ENCODE data around the gene PHF2.

PHF2 gene

DNA sequence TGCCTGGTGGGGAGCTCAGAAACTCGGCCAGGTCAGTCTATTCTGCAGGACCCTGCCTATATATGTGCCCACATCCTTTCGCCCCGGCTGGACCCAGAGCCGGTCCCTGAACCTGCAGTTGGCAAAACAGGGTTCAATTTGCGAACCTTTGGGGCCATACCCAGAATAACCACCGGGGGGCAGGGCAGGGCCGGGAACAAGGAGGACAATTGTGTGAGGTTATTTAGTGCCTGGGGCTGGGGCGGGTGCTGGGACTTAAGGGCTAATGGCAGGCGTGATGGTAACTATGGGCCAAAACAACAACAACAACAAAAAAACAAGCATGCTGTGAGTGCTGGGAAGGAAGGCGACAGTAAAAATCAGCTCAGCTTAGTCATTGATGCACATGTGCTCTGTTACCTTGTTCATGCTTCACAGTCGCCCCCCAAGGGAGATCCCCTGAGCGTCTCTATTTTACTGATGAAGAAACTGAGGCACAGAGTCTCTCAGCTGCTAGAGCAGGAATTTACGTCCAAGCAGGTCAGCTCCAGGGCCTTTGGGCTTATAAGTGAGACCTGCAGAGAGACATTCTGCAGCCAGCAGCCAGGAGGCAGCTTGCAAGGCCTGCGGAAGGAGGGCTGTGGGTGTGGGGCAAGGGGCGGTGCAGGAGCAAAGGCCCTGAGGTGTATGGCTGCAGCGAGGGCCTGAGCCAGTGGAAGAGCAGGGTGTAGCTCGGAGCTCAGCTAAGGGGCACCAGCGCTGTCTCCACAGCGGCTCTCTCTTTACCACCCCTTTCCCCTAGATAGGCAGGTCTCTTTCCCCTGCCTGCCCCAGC is 106.0 kb downstream of the PHF2 start:
- no peak for ATAC-seq

DNA sequence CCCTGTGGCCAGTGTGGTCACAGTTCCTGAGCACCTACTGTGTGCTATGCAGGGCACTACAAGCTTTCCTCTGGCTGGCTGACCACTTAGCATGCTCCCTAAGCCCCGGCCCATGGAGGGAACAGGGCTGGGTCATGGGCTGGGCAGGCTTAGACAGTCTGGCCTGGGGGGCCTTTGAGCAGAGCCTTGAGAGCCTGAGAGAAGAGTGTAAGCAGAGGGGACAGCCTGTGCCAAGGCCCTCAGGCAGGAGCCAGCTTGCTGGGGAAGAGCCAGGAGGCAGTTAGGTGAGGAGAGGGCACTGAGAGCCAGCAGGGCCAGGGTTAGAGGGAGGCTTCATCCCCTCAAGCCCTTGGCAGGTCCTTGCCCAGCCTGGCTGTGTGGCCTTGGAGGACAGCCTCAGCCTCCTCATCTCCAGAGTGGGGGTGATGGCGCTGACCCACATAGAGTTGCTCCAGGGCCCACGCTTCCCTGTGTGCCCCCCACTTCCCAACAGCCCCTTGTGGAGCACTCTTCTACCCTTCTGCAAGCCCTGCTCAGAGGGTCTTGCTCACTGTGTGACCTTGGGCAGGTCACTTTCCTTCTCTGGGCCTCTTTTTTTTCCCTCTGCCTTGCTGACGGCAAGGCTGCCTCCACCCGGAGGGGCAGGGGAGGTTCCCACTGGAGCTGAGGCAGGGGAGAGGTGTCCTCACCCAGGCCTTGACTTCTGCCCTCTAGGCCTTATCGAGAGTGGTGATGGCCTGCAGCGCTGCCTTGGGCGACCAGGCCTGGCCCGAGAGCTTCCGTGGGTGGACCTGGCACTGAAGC is 107.1 kb downstream of the PHF2 start:
- no peak for ATAC-seq

DNA sequence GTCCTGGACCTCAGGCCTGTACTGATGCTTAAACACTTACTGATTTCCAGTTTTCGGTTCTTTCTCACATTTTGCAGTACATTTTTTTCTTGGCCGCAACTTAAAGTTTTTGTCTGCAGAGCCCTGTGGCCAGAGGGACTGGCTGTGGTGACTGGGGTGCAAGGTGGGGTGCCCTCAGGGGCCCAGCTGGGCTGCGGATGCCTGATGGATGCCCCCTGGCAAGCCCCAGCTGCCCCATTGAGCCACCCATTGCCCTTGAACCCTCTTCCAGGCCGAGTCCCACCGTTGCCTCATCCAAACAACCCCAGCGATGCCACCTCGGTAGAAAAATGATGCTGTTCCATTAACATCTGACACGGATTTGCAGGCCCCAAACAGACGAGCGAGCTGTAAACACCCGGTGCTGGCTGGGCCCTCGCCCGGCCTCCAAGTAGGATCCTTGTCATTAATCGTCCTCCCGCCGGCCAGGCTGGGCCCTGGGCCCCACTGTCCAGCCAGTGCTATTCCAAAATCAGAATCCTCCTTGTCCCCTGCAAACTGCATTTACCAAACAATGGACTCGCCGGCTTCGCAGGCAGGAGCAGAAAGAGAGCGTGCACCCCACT is 107.9 kb downstream of the PHF2 start:
- ATAC-seq, result no peak

DNA sequence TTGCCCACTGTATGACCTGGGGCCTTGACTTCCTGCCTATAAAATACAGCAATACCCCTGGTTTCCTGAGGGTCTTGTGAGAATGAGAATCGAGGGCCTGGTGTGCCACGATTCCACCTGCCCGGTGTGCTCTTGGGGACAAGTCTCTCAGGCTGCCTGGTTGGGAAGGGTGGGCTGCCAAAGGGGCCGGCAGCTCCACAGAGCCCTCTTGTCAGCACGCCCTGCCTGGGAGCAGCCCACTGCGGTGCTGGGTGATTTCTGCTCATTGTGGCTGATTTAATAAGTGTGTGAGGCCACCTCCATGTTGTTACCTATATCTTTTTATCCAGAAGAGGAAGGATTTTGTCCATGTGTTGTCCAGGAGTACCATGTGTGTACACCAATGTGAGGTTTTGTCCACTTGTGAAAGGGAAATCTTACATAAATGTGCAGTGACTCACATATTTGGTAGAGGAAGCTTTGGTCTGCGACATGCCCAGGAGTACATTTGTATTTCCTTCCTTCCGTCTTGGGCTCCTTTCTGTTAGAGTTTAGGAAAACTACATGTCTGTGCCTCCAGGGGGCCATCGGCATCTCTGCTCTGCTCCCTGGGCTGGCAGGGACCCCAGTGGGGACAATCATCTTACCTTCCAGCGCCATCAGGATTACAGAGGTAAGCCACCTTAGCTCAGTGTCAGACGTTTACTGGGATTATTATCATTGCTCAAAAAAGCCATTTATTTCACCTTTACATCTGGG is 108.6 kb downstream of the PHF2 start:
- ATAC-seq, result no peak

DNA sequence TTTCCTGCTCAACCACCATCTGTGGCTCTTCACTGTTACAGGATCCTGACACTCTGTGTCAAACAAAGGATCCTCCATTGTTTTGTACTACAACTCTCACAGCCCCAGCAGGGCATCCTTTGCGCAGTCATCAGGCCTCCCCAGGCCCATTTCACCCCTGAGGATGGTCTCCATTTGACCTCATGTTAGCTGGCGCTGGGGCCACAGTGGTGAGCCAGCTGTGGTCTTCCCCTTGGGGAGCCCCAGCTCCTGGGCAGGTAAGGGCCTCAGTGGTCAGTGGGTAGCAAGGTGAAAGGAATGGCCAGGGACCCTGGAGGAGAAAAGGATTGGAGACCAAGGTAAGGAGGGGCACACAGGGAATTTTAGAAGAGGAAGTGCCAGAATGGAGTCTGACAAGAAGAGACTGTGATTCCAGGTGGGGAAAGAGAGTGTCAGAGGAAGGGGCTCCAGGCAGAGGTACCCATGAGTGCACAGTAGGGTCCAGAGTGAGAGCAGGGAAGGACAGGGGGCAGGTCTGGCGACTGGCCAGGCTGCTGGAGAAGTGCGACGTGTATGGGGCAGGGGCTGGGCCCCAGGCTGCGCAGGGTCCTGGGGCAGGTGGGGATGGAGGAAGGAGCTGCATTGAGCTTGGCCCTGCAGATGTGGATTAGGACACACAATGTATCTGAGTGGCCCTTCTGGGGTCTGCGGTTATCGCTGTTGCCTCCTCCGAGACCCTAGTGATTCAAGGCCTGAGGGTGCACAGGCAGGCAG is 109.9 kb downstream of the PHF2 start:
- no peak for ATAC-seq

DNA sequence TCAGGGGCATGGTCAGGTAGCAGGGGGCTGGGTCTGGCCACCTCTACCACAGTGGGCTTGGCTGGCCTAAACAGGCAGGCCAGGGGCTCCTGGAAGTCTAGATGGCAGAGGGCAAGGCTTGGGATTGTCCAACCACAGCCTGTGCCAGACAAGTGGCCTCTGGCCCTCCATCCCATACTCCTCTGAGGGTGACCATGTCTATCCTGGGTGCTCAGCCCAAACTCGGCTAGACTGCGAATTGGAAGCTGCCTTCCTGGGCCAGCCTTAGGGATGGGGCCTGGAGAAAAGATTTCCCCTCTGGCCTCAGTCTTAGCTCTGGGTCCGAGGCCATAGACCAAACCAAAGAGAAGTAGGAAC is 110.5 kb downstream of the PHF2 start:
- ATAC-seq, result no peak

DNA sequence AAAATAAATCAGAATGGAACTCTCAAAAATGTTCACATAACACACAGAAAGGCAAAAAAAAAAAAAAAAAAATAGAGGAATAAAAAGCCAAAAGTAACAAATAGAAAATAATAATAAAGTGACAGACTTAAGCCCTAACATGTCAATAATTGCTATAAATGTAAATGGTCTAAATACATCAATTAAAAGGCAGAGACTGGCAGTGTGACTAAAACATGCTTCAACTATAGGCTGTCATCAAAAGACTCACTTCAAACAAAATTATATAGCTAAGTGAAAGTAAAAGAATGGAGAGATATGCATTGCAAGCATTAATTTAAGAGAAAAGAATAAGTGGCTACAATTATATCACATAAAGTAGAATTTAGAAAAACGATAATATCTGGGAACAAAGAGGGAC is 114.2 kb downstream of the PHF2 start:
- ATAC-seq, result no peak

DNA sequence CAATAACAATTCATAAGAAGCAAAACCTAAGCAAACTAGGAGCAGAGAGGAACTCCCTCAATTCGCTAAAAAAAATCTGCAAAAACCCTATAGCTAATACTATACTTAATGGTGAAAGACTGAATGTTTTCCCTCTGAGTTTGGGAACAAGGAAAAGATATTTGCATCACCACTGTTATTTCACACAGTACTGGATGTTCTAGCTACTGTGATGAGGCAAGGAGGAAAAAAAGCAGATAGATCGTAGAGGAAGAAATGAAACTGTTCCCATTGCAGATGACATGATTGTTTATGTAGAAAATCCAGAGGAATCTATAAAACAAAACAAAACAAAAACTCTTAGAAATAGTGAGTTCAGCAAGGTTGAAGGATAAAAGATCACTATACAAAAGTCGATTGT is 116.7 kb downstream of the PHF2 start:
- ATAC-seq, result no peak

DNA sequence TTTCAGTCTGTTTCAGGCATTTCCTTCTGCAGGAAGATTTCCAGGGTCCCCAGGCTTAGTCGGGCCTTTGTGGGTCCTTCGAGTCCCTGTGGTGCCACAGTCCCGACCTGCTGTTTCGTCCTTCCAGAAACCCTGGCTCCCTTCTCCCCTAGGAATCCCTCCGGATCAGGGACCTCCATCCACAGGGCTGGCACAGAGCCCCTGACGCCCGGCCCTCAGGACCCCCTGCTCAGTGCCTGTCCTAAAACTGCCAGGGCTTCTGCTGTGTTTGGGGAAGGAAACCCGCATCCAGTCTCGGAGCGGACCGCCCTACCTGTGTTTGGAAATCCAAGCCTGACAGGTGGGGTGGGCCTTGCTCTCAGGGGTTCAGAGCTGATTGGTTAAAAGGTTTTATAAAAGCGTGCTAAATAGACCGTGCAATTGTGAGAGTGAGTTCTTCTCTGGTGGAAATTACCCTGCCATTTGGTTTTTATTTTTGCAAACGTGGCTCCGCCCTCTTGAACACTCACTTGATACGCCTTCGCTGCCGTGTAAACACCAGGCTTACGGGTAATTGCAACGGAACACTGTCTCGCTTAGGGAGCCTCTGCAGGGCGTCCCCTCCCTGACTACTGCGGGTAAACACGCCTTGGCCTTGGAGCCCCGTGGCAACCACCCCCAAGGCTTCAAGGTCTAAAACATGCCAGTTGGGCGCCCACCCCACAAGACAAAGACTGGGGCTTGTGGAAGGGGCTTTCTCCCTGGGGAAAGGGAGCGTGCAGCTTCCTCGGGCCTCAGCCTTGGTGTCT is 121.2 kb downstream of the PHF2 start:
- ATAC-seq, result no peak

DNA sequence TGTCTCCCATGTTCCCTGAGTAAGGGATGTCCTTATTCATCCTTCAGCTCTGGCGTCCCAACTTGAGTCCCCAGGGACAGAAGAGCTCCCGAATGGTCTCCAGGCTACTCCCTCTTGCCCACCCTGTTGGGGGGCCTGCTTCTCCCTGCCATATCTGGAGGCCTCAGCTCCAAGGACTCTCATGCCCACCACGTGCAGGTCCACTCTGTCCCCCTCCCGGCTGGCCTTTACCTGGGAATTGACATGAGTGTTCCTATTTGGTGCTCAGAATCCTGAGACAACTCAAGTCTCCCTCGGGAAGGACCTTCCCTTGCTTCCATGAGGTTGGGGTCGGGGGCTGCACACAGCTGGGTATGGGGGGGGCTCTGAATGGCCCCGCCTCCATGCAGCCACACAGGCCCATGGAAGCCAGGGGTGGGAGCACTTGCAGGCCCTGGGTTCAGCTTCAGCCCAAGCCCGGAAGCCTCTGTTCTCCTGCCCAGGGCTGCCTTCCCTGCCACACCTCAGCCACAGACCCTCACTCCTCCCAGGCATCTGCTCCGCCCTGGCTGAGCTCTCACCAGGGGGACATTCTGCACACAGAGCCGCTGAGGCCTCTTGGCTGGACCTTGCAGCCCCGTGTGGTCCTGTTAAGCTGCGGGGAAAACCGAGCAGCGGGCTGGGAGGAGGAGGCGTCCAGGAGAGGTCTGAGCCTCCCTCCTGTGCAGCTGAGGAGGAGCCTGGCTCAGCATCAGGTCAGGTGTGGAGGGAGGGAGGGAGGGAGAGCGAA is 121.9 kb downstream of the PHF2 start:
- no peak for ATAC-seq

DNA sequence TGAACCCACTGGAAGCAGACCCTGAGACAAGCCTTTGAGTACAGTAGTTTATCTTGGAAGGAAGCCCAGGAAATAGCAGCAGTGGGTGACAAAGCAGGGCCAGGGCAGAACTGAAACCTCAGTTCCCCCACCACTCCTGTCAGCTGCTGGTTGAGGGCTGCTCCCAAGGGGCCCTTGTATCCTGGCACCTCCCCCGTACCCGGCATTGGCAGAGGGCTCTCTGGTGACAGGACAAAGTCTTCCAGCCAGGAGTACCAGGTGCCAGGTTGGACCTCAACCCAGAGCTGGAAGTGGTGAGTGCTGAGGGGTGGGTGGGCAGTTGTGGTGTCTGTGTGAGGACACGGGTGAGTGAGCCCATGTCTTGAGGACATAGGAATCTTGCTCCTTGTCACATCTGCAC is 123.3 kb downstream of the PHF2 start:
- no peak for ATAC-seq

DNA sequence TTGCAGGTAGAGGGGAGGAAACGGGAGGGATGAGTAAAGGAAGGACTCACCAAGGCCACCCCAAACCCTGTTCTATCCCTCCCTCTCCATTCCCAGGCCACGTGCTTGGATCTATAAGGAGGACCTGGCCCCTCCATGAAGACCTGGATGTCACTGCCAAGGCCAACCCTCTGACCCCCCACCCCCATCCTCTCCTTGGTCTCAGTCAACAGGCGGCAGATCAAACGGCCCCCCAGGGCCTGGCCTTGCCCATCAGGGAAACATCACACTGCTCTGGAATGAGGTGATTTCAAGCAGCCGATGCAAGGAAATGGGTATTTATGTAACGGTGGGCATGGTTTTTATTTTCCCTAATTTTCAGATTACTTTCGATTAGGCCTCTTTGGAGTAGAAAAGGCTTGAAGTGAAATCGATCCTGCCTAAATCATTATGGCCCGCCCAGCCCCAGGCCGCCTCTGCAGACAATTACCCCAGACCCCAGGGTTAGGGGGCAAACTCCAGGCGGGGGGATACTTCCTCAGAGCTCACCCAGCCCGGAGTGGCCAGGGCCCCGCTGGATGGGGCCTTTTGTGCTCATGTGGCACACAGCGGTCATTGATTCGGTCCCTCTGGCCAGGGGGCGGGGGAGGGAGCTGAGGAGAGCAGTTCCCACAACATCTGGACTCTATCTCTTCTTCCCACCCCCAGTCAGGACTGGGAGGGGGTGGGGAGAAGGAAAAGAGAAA is 125.3 kb downstream of the PHF2 start:
- no peak for ATAC-seq

DNA sequence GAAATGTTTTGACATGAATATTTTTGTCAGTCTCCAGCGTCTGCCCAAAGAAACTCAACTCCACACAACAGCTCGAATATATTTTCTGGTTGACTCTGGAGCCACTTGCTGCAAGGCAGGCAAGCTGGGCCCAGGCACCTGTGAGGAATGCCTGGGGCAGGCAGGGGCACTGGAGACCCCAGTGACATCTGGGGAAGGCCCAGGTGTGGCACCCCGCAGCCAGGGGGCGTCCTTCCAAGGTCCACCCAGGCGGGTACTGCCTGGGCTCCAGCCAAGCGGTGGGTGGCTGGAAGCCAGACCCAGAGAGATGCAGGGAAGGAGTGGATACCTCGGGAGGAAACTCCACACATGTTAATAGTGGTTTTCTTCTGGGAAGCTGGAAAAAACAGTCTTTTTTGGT is 125.9 kb downstream of the PHF2 start:
- ATAC-seq, result no peak

DNA sequence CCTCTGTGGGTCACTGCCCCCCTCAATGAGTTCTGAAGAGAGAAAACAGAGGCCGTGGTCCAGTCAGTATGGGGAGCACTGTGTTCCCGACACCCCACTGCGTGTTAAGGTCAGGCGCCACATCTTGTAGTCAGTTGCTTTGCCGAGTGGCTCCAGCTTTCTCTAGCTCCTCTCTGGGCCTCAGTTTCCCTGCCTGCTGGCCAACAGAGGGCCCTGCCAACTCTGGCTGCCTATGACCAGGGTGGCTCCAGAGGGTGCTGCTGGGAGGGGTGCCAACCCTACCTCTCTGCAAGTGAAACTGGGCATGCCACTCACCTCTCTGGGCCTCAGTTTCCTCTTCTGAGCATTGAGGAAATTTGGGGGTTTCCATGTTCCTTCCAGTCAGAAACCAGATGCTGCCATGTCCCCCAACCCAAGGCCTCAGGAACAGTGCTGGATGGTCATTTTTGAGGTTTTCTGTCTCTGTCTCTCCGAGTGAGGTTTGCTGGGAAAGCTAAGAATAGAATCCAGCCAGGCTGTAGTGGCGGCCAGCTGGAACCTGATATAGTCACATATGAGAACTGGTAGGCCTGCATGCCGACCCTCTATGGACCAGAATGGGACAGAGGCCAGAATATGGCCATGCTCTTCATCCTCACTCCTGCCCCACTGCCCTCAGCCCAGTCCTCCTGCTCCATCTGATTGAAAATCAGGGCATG is 132.1 kb downstream of the PHF2 start:
- ATAC-seq, result no peak

DNA sequence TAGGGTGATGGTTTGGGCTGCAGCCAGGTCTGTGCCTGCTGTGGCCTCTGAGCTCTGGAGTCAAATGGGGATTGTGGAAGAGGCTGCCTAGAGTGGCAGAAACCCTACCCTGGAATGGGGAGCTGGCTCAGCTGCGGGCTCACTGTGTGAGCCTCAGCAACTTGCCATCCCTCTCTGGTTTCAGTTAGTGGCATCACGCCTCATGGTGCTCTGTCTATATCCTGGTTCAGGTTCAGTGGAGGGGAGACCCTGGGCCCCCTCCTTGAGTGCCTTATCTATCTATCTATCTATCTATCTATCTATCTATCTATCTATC is 132.6 kb downstream of the PHF2 start:
- no peak for ATAC-seq

DNA sequence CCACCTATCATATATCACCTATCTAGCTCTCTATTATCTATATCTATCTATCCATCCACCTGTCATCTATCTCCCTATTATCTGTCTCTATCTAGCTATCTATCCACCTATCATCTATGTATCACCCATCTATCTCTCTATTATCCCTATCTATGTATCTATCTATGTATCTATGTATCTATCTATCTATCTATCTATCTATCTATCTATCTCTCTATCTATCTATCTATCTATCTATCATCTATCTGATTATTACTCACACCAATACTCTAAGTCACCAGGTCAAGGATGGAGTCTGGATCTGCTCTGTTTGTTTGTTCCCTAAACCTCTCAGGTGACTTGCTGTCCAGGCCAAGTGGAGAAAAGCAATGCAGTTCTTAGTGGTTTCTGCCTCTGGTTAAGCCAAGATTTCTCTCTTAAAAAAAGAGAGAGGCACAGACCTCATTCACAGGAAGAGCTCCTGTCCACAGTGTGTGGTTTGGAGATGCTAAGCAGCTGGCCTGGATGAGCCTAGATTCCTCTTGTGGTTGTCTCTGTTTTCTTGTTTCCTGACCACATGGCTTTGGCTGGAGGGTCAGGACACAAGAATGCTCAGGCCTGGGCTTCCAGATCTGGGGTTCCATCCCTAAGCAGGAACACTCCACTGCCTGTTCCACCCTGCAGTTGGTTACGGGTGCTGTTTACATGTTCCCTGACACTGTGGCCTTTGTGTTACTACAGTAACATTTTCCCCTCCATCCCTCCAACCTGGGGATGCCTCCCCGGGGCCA is 133.4 kb downstream of the PHF2 start:
- no peak for ATAC-seq

DNA sequence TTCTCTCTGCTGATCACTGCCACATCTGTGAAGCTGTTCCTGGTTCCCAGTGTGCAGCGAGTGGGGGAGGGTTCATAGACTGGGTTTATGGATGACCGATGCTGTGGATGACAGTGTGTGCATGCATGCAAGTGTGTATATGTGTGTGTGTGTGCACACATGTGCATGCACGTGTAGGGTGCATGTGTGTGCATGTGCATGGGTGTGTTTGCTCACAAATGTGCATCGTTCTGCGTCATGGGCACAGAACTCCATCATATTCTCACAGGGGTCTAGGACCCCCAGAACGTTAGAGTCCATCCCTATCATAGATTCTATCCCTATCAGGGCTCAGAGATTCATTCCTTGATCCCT is 134.0 kb downstream of the PHF2 start:
- no peak for ATAC-seq

DNA sequence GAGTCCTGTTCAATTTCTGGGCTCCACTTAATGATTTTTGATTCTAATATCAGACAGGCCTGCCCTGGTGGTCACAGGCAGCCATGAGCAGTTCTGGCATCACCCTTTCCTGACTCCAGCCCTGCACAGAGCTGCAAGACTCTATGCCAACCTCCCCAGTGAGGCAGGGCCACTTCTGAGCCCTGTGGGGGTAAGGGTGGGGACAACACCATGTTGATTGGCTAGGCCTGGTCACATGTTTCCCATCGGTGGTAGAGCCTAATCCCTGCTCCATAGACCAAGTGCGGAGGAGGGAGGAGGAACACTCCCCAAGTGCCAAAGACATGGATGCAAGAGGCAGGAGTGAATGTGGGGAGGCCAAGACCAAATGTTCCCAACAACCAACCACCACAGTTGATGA is 134.6 kb downstream of the PHF2 start:
- no peak for ATAC-seq

DNA sequence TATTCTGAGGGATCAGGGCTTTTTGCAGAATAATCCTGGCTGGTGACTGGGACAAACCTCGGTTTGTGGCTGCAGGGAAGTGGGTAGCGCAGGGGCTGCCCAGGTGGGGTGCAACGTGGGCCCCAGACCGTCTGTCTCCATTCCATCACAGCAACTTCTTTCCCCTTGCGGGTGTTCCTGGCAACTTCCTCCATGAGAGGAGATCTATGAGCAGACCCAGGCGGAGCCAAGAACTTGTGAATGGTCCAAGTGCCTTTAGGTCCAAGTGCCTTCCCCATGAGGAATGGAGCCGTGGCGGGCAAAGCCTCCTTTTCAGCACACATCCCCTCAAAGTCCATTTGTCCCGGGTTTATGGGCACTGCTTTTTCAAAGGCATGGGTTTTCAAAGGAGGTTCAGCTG is 136.5 kb downstream of the PHF2 start:
- ATAC-seq, result no peak

Data from activated CD4-positive, CD25-positive, alpha-beta regulatory T cell treated with anti-CD3 and anti-CD28 coated beads, Interleukin-2, amount 50 U/mL, for 24 hours (primary cell).